K562 (cell line): Measurements from ENCODE around the gene ELF1. TPM values are rescaled to one million over a fixed set of nuclear protein-coding genes. Genes with fewer than 3 reads are reported as not detected.

Experiments
- ATF3 ChIP-seq, 2 experiments: fragments of 450-650 bp in 1 of 2; sonication (generic) in 1 of 2; formaldehyde crosslinking in 1 of 2; IDR thresholded peaks in 1 of 2; conservative IDR thresholded peaks in 1 of 2; 2 replicates each; pipeline versions ENCODE4 v1.6.1 to v1.8.1; 2016 to 2023; ENCODE audit warnings: mild to moderate bottlenecking in 2 of 2, moderate library complexity in 2 of 2, inconsistent platforms in 1 of 2, missing genetic modification reagents in 1 of 2
- BCOR ChIP-seq: fragments of 450-650 bp; IDR thresholded peaks from 2 replicates; pipeline ENCODE4 v1.6.1; 2016
- CEBPB ChIP-seq: fragments of 450-650 bp; IDR thresholded peaks from 2 replicates; pipeline ENCODE4 v1.6.1; 2016; ENCODE audit warnings: missing genetic modification characterization, missing compliant biosample characterization
- CEBPG ChIP-seq, 3 experiments: fragments of 200-800 bp in 1 of 3; sonication (Bioruptor generic) in 1 of 3; sonication (generic) in 1 of 3; formaldehyde crosslinking in 1 of 3; IDR thresholded peaks in 2 of 3; conservative IDR thresholded peaks in 1 of 3; 2 replicates each; pipeline versions ENCODE4 v1.6.1 to v1.8.0; 2016 to 2022; ENCODE audit warnings: missing compliant biosample characterization in 2 of 3, missing genetic modification characterization in 2 of 3, mild to moderate bottlenecking in 1 of 3, missing genetic modification reagents in 1 of 3
- KHSRP ChIP-seq: fragments of 450-650 bp; IDR thresholded peaks from 2 replicates; pipeline ENCODE4 v1.6.1; 2017
- NONO ChIP-seq, 2 experiments: fragments of 200-400 bp in 1 of 2; fragments of 450-650 bp in 1 of 2; formaldehyde crosslinking in 1 of 2; IDR thresholded peaks; 2 replicates each; pipeline ENCODE4 v1.6.1; 2017; ENCODE audit warnings: low read depth in 2 of 2, mild to moderate bottlenecking in 2 of 2, moderate library complexity in 2 of 2, low read length in 1 of 2
- OTX1 ChIP-seq: fragments of 450-650 bp; formaldehyde crosslinking; IDR thresholded peaks from 2 replicates; pipeline ENCODE4 v1.4.0; 2022; ENCODE audit warnings: mild to moderate bottlenecking
- PHTF2 ChIP-seq: fragments of 250-450 bp; sonication (Bioruptor Pico); IDR thresholded peaks from 2 replicates; pipeline ENCODE4 v1.5.0; 2021; ENCODE audit warnings: mild to moderate bottlenecking
- RFX7 ChIP-seq: fragments of 250-450 bp; sonication (Bioruptor Pico); IDR thresholded peaks from 2 replicates; pipeline ENCODE4 v1.5.1; 2021; ENCODE audit warnings: mild to moderate bottlenecking
- SMARCA5 ChIP-seq: fragments of 450-650 bp; IDR thresholded peaks from 2 replicates; pipeline ENCODE4 v1.6.1; 2016
- SRSF7 ChIP-seq: fragments of 200-400 bp; formaldehyde crosslinking; optimal IDR thresholded peaks from 2 replicates; pipeline ENCODE3; 2017; ENCODE audit warnings: mild to moderate bottlenecking, low read depth, low read length
- SRSF9 ChIP-seq: fragments of 200-400 bp; formaldehyde crosslinking; IDR thresholded peaks from 2 replicates; pipeline ENCODE4 v1.6.1; 2017; ENCODE audit warnings: low read depth, low read length, borderline replicate concordance
- ZFPM2 ChIP-seq: fragments of 250-450 bp; sonication (Bioruptor Pico); IDR thresholded peaks from 2 replicates; pipeline ENCODE4 v1.5.1; 2022; ENCODE audit warnings: mild to moderate bottlenecking
- ZNF121 ChIP-seq: sonication (generic); formaldehyde crosslinking; conservative IDR thresholded peaks from 2 replicates; pipeline ENCODE4 v1.8.0; 2022; ENCODE audit warnings: missing genetic modification reagents
- ZNF449 ChIP-seq: fragments of 250-450 bp; sonication (Bioruptor Pico); IDR thresholded peaks from 2 replicates; pipeline ENCODE4 v1.8.0; 2022; ENCODE audit warnings: moderate library complexity, mild to moderate bottlenecking, inconsistent platforms
- polyA plus RNA-seq, 8 experiments: library from polyadenylated mRNA; depleted of rRNA in 4 of 8; stranded (reverse) in 5 of 8; unstranded in 3 of 8; fragments of >200 nt; fragmentation: Nextera tagmentation in 2 of 8; fragmentation: Illumina TruSeq in 1 of 8; extraction: Ambion mirVana in 2 of 8; extraction: Trizol in 1 of 8; gene quantifications; 2 replicates each; pipeline versions ENCODE4 v1.2.1 to v1.2.3, GENCODE V29; 2011 to 2014; ENCODE audit warnings: inconsistent platforms in 1 of 8, missing spikeins in 1 of 8
- total RNA-seq, 7 experiments: library from RNA; depleted of rRNA in 6 of 7; stranded (reverse); fragments of >200 nt in 6 of 7; fragmentation: Illumina TruSeq in 2 of 7; extraction: Trizol in 2 of 7; gene quantifications; 2 replicates each; pipeline versions ENCODE4 v1.2.1 to v1.2.3, GENCODE V29; 2011 to 2021; ENCODE audit warnings: low replicate concordance in 1 of 7

The ELF1 gene
- total and polyA plus RNA-seq, 9 of the 15 experiments (the other 6 are each of a cell fraction or from before 2014, with no cell fraction given) = 24.7 to 54.4 (median 33.4) TPM

DNA sequence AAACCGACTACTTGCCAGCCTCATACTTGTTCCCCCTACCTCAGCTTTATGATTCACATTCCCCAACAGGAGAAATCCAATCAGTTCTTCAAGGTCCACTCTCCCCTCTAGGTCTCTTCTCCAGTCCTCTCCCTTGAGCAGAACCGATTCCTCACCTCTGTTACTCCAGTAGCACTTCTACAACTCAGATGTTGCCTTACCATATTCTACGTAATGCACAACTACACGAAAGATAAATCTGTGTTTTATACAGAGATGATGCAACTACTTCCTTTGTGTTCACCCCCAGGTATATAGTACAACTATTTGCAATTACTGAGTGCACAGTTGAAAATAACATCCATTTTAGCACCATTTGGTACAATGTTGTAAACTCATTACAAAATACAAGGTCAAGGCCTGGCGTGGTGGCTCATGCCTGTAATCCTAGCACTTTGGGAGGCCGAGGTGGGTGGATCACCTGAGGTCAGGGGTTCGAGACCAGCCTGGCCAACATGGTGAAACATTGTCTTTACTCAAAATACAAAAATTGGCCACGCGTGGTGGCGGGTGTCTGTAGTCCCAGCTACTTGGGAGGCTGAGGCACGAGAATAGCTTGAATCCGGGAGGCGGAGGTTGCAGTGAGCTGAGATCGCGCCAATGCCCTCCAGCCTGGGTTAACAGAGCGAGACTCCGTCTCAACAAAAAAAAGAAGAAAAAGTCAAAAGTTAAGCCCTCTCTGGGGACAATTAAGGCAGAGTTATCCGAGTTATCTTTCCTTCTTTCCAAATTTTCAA is 39.4 kb upstream of the ELF1 start (continued):
- TF ChIP-seq BCOR (peak; percentile 31; the same call in 1 of the 2 replicates), ZFPM2 (CRISPR knock-in tag) (no peak), CEBPB (peak; percentile 79), NONO (IDR thresholded peaks at IDR 0.05; ENCODE audit: low read depth in 2 of 2, low read length in 1 of 2) (no peak), SRSF7 (no peak), PHTF2 (CRISPR knock-in tag) (no peak), SMARCA5 (0 out of 2 replicates have a peak, but pooled peaks have one; percentile 31), ZNF121 (no peak), KHSRP (no peak), ZNF449 (no peak), RFX7 (CRISPR knock-in tag) (no peak), CEBPG (CRISPR knock-in tag; IDR thresholded peaks at IDR 0.05) (peak; percentile 63; the same call in 1 of the 2 replicates), CEBPG (tag; conservative IDR thresholded peaks at IDR 0.05 in 1 of 2, IDR thresholded peaks at IDR 0.05 in 1 of 2) (peak; percentile 63 to 65), ATF3 (IDR thresholded peaks at IDR 0.05) (peak; percentile 82), ATF3 (CRISPR knock-in tag; conservative IDR thresholded peaks at IDR 0.05) (no peak), SRSF9 (no peak), OTX1 (CRISPR knock-in tag) (no peak)
